HG03095 (cell line): ENCODE measurements around the gene GGA2.

ENCODE experiments used
- ATAC-seq: cut with Tn5 transposase; IDR thresholded peaks from one replicate; pipeline ENCODE4 v1.9.1; 2021; ENCODE audit warnings: moderate library complexity; ENCODE audit not compliant: unreplicated experiment

Gene GGA2

GRCh38 chr16:23505671-23506605 lies 4.4 kb downstream of the GGA2 start:
- no peak for ATAC-seq

- ATAC-seq = no peak
These were observed 5.1 kb downstream of the GGA2 start for GRCh38 chr16:23505180-23505665.

DNA sequence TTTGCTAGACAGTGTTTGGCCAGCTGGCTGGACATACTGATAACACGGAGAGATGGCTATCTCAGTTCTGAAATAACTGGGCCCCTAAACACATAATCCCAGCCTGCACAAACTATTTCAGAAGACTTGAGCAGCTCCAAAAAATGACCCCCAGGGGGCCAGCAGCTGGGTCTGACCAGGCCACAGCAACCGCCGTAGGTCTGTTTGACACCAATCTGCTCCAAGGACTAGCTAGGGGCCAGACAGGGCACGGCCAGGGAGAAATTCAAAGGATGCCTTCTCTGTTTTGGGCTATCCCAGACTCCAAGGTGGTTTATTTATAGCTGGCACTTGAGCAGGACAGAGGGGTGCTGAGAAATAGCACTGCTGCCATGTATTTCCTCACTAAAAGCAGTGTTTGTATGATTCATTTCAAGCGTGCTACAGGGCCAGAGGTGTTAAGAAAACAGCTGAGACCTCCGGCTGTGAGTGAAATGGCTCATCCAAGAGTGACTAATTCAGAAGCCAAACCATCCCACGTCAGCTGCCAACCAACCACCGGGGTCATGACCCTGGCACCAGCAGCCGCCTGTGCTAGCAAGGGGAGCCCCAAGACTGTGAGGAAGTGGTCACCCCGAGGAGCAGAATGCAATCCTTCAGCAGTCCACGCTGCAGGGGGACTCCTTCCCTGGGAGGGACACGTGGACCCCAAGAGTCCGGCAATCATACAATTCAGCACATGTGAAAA lies 5.7 kb downstream of the GGA2 start:
- ATAC-seq = no peak

- ATAC-seq = no peak
These were observed 6.2 kb downstream of the GGA2 start for GRCh38 chr16:23504076-23504452.

DNA sequence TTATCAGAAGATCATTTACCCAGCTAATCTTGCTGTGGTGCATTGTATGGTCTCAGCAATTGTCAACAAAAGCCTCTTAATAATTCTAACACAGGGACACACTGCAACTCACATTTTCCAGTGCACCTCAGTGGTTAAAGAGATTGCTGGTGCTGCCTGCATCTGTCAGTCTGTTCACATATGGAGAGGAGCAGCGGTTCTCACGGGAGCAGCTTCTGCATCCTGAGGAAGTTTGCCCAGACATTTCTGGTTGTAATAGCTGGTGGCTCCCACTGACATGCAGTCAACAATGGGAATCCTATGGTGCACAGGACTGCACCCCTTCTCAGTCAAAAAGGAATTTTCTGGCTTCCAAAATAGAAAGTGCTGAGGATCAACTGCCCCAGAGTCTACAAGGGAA lies 7.8 kb downstream of the GGA2 start:
- no peak for ATAC-seq

DNA sequence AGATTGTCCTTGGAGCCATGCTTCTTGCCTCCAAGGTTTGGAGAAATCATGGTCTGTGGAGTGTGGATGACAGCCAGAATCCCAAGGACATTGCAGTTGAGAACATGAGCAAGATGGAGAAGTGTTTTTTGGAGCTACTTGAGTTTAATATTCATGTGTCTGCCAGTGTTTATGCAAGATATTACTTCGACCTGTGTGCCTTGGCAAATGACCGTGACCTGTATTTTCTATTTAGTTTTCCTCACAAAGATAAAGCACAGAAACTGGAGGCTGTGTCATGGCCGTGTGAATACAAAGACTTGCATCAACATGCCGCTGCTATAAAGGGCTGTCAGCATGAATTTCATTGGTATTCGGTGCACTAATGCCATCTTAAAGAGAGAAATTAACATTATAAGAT lies 9.0 kb downstream of the GGA2 start:
- no peak for ATAC-seq

GRCh38 chr16:23500862-23501225 lies 9.4 kb downstream of the GGA2 start:
- no peak for ATAC-seq

- ATAC-seq = no peak
These were observed 10.0 kb downstream of the GGA2 start for GRCh38 chr16:23500212-23500861.

DNA sequence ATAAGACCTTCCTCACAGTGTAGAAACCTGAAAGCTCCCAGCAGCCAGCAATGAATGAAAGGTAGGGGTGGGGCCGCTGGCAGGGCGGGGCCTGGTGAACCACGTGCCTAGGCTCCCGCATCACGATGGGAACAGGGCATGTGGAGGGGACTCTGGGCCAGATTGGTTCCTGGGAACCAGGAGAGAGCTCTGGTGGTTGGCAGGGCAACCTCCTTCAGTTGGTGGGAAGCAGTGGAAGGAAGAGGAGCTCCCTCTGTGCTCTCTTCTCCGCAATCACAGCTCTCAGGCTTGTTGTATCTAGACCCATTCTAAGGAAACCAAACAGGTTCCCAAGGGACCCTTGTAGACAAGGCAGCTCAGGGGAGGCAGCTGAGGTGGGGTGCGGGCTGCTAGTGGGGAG lies 10.5 kb downstream of the GGA2 start:
- ATAC-seq = no peak

- ATAC-seq = no peak
These were observed 11.4 kb downstream of the GGA2 start for GRCh38 chr16:23498863-23499262.

DNA sequence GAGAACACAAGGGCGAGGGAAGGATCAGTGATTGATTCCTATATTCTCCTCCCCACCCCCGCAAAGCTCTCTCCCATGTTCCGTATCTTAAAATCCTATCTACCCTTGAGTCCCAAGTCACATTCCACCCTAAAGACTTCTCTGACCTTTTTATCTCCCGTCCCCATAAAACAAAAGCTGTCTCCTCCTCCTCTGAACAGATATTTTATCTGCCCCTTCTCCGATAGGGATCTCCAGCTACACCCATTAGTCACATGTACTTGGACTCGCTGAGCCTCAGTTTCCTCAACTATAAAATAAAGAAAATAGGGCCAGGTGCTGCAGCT lies 12.8 kb downstream of the GGA2 start:
- ATAC-seq = no peak

GRCh38 chr16:23496821-23497542 lies 13.3 kb downstream of the GGA2 start:
- no peak for ATAC-seq

- no peak for ATAC-seq
These were observed 14.6 kb downstream of the GGA2 start for GRCh38 chr16:23495671-23496070.

DNA sequence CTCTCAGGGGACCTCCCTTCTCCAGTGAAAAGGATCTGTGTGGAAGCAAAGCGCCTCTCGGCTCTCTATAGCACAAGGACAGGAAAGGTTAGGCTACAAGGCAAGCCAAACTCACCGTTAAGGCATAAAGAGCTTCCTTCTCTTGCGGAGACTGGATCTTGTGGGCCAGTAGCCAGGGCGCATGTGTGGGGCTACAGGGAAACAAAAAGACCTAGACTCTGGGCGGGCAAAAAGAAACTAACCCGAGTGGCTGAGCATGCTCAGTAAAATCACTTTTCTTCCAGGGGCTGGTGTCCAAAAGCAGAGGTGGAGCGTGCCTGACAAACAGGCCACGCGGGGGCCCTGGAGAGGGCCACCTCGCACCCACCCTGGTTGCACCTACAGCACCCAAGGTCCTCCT lies 16.1 kb downstream of the GGA2 start:
- no peak for ATAC-seq

- no peak for ATAC-seq
These were observed 18.6 kb downstream of the GGA2 start for GRCh38 chr16:23491490-23492391.

GRCh38 chr16:23486480-23486879 lies 23.8 kb downstream of the GGA2 start:
- no peak for ATAC-seq

- no peak for ATAC-seq
These were observed 24.5 kb downstream of the GGA2 start for GRCh38 chr16:23485841-23486240.

- no peak for ATAC-seq
These were observed 25.1 kb downstream of the GGA2 start for GRCh38 chr16:23485257-23485614.

DNA sequence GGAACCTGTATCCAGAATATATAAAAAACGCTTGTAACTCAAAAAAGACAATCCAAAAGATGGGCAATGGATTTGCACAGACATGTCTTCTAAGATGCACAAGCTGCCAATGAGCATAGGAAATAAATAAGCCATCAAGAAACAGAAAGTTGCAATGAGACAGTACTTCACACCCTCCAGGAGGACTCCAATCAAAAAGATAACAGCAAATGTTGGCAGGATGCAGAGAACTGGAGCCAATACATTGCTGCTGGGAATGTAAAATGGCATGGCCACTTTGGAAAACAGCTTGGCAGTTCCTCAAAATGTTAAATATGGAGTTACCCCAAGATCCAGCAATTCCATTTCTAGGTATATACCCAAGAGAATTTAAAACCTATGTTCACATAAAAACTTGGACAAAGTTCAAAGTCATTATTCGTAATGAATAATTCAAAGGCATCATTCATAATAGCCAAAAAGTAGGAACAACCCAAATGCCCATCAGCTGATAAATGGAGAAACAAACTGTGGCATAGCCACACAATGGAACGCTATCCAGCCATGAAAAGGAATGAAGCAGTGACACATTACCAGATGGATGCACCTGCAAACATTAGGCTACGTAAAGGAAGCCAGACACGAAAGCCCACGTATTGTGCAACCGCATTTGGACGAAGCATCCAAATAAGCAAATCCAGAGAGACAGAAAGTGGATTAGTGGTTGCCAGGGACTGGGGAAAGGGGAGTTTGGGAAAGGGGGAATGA lies 25.6 kb downstream of the GGA2 start:
- ATAC-seq = no peak
